Activated B cell treated with CpG ODN at 0.5 μM for 24 hours (primary cell): ENCODE measurements around the gene PRR27. TPM values are rescaled to one million over a fixed set of nuclear protein-coding genes. Genes with fewer than 3 reads are reported as not detected.

ENCODE experiments used
- ATAC-seq: fragments of 200-7000 bp; cut with Tn5 transposase; one replicate; pipeline ENCODE4 v1.10.0; 2021; ENCODE audit warnings: low read depth, mild to moderate bottlenecking, moderate library complexity
- CTCF ChIA-PET: fragments of 350-600 bp; sonication (Branson Sonifier 250); formaldehyde crosslinking; loops from one replicate; lab custom pipeline; 2021; ENCODE audit warnings: antibody characterized with exemption; lab: Charles Lee
- POLR2A ChIA-PET: fragments of 350-600 bp; sonication (Branson Sonifier 250); formaldehyde crosslinking; loops from one replicate; lab custom pipeline; 2021; ENCODE audit warnings: antibody characterized with exemption; lab: Charles Lee
- DNase-seq: peaks from one replicate; pipeline ENCODE4 v3.0.0; 2022
- H3K27ac Mint-ChIP-seq: one replicate; pipeline ENCODE4 v1.8.0; 2020; ENCODE audit warnings: mixed read lengths
- H3K27me3 Mint-ChIP-seq: one replicate; pipeline ENCODE4 v1.8.0; 2021; ENCODE audit warnings: mixed read lengths
- H3K36me3 Mint-ChIP-seq: one replicate; pipeline ENCODE4 v1.8.0; 2021; ENCODE audit warnings: low read depth, mixed read lengths
- H3K4me1 Mint-ChIP-seq: one replicate; pipeline ENCODE4 v1.8.0; 2021; ENCODE audit warnings: mixed read lengths
- H3K4me3 Mint-ChIP-seq: one replicate; pipeline ENCODE4 v1.8.0; 2020; ENCODE audit warnings: mild to moderate bottlenecking, mixed read lengths
- H3K9me3 Mint-ChIP-seq: one replicate; pipeline ENCODE4 v1.8.0; 2020; ENCODE audit warnings: mixed read lengths
- intact Hi-C: fragments of 100-400 bp; cut with micrococcal nuclease; formaldehyde crosslinking; loops from one replicate; pipeline ENCODE4 v1.15.1; 2024
- total RNA-seq: library from RNA; stranded (reverse); gene quantifications from 2 replicates; pipeline ENCODE4 v1.2.3, GENCODE V29; 2022
- TF ChIP-seq, protein P1 (sequence below): fragments of 200-600 bp; IDR thresholded peaks from one replicate; pipeline ENCODE4 v1.8.0; 2022; ENCODE audit warnings: antibody characterized with exemption, mild to moderate bottlenecking

Gene PRR27
- not detected in 2 replicates for total RNA-seq

DNA sequence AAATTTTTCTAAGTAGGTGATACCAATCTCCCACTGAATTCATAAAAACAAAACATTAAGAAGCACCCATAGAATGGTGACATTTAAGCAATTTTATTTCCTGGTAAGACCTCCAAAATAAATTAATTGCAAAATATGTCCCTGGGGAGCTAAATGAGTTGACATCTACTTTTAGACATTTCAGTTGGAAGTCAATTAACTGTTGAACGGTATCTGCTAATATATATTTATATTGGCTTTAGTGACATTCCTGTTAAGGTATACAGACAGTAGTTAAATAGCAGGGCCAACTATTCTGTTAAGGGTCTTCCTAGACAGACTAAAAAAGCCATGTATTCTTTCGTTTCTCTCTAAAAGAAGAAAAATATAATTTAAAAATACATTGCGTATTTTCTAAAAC is at the start of gene PRR27:
Gene PRR27 (plus strand): TSS at position 301 of the 400 bp plus-strand sequence. CDS start 139 bp downstream, outside the sequence.
- TF ChIP-seq, protein P1, sequence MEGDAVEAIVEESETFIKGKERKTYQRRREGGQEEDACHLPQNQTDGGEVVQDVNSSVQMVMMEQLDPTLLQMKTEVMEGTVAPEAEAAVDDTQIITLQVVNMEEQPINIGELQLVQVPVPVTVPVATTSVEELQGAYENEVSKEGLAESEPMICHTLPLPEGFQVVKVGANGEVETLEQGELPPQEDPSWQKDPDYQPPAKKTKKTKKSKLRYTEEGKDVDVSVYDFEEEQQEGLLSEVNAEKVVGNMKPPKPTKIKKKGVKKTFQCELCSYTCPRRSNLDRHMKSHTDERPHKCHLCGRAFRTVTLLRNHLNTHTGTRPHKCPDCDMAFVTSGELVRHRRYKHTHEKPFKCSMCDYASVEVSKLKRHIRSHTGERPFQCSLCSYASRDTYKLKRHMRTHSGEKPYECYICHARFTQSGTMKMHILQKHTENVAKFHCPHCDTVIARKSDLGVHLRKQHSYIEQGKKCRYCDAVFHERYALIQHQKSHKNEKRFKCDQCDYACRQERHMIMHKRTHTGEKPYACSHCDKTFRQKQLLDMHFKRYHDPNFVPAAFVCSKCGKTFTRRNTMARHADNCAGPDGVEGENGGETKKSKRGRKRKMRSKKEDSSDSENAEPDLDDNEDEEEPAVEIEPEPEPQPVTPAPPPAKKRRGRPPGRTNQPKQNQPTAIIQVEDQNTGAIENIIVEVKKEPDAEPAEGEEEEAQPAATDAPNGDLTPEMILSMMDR, result no peak
- H3K36me3 Mint-ChIP-seq, result no peaks in the 10 kb centered on the region

DNA sequence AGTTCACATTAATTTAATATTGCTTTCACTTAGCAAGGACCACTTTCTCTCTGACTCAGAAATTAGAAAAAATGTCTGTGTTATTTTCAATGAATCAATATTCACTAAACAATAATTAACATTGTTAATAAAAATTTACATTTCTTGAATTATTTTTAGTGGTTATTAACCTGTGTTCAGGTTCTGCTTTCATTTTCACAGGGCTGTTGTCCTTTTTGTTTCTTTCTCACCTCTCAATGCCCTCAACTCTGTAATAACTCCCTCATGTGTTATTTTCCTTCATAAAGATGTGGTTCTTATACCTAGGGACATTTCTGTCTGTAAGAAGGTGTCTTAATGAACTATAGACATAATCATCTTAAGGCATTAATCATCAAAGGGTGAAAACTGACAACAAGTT is 43.1 kb upstream of the PRR27 start:
- POLR2A ChIA-PET, result no interaction called here
- Mint-ChIP-seq H3K36me3 (no peaks in the 10 kb centered on the region), H3K27me3 (no peaks in the 10 kb centered on the region), H3K4me3 (no peak overlapping the region), H3K9me3 (peaks cover 3% of the 10 kb centered on the region), H3K4me1 (no peaks in the 10 kb centered on the region), H3K27ac (no peak overlapping the region)
- CTCF ChIA-PET, result no interaction called here
- ATAC-seq (no peak), DNase-seq (no peak)
- intact Hi-C loops, result no loop called here
- TF ChIP-seq, protein P1, result no peak

More for the DNA sequence above, at the start of gene PRR27:
- POLR2A ChIA-PET, result no interaction called here
- no peaks in the 10 kb centered on the region for H3K9me3 Mint-ChIP-seq
- DNase-seq, result no peak
- no peak within 1 kb of the TSS for H3K27ac Mint-ChIP-seq
- no peaks in the 10 kb centered on the region for H3K4me1 Mint-ChIP-seq
- ATAC-seq, result no peak
- CTCF ChIA-PET, result no interaction called here
- intact Hi-C loops, result no loop called here
- no peaks in the 10 kb centered on the region for H3K27me3 Mint-ChIP-seq
- H3K4me3 Mint-ChIP-seq, result no peak within 1 kb of the TSS

DNA sequence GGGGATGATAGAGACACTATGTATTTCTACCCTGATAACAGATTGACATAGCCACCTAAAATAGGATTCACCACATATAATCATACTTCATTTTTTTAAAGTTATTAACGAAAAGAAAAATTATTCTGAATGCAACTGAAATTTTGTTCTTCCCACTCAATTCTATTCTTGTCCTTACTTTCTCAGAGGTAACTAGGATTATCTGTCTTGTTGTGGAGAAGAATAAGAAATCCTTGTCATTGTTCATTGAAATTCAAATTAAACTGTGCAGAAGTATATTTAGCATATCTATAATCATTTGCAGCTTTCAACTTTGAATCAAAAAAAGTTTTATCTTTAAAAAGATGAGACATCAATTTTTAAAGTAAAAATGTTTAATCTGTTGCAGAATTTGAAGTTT is 40.4 kb upstream of the PRR27 start:
- CTCF ChIA-PET, result no interaction called here
- intact Hi-C loops, result no loop called here
- Mint-ChIP-seq H3K27me3 (no peaks in the 10 kb centered on the region), H3K9me3 (peaks cover 3% of the 10 kb centered on the region), H3K36me3 (no peaks in the 10 kb centered on the region), H3K4me3 (no peak overlapping the region), H3K27ac (no peak overlapping the region), H3K4me1 (no peaks in the 10 kb centered on the region)
- no peak for ATAC-seq
- TF ChIP-seq, protein P1, result no peak
- no peak for DNase-seq
- POLR2A ChIA-PET, result no interaction called here

- Mint-ChIP-seq H3K27me3 (no peaks in the 10 kb centered on the region), H3K9me3 (peaks cover 3% of the 10 kb centered on the region), H3K36me3 (no peaks in the 10 kb centered on the region)
Measured at GRCh38 chr4:70114096-70114495, 39.9 kb upstream of the PRR27 start.

DNA sequence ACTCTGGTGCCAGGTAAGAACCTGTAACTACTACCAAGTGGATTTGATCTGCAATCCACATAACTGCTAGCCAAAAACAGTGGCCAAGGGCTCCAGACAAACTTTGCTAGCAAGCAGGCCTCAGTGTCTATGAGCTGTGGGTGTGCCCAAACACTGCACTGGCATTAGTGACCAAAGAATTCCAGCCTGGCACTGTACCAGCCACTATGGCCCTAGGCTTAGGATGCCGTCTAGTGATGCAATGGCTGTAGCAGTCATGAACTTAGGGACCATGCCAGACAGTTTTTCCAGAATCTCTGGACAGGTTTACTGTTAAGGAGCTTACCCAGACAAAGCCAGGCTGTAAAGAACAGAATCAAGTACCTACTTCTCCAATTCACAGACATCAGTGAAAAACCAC is 33.7 kb upstream of the PRR27 start:
- TF ChIP-seq, protein P1, result no peak
- ChIA-PET CTCF (no interaction called here), POLR2A (no interaction called here)
- intact Hi-C loops, result no loop called here
- Mint-ChIP-seq H3K4me1 (no peaks in the 10 kb centered on the region), H3K4me3 (no peak overlapping the region), H3K9me3 (no peaks in the 10 kb centered on the region), H3K27ac (no peak overlapping the region), H3K36me3 (no peaks in the 10 kb centered on the region), H3K27me3 (no peaks in the 10 kb centered on the region)
- no peak for DNase-seq
- no peak for ATAC-seq

More at GRCh38 chr4:70114096-70114495, 39.9 kb upstream of the PRR27 start:
- intact Hi-C loops, result no loop called here
- ATAC-seq (no peak), DNase-seq (no peak)
- ChIA-PET POLR2A (no interaction called here), CTCF (no interaction called here)
- no peak overlapping the region for H3K4me3 Mint-ChIP-seq
- H3K27ac Mint-ChIP-seq, result no peak overlapping the region
- TF ChIP-seq, protein P1, result no peak
- no peaks in the 10 kb centered on the region for H3K4me1 Mint-ChIP-seq
